H1 (cell line): ENCODE data around the gene KIF26B. TPM values are rescaled to one million over a fixed set of nuclear protein-coding genes. Genes with fewer than 3 reads are reported as not detected.

Source experiments
- CTCF ChIA-PET: fragments of 300-600 bp; sonication (Branson Sonifier 250); formaldehyde crosslinking; loops from one replicate; lab custom pipeline; 2021; ENCODE audit not compliant: partially characterized antibody; lab: Charles Lee
- POLR2A ChIA-PET: fragments of 300-600 bp; sonication (Branson Sonifier 250); formaldehyde crosslinking; loops from one replicate; lab custom pipeline; 2021; ENCODE audit warnings: inconsistent platforms; ENCODE audit not compliant: partially characterized antibody; lab: Charles Lee
- DNase-seq, 2 experiments: peaks; one replicate each; pipeline versions ENCODE4 v3.0.0 to v3.0.0-alpha.2; 2010 to 2022; ENCODE audit warnings: low spot score in 2 of 2, low read depth in 1 of 2, mixed read lengths in 1 of 2
- FAIRE-seq: peaks from 2 replicates; lab custom pipeline; 2011; peaks lifted over from hg19 to GRCh38; lab: Jason Lieb, UNC
- H2AFZ ChIP-seq: 2 replicates; pipeline ENCODE4 v1.8.1; 2012; ENCODE audit warnings: low read length, inconsistent platforms
- H2AK5ac ChIP-seq: 2 replicates; pipeline ENCODE4 v1.6.1; 2013; ENCODE audit warnings: low read depth, low read length
- H2BK120ac ChIP-seq: replicated peaks from 2 replicates; pipeline ENCODE3; 2013; ENCODE audit warnings: low read depth, low read length, inconsistent platforms
- H2BK12ac ChIP-seq: 2 replicates; pipeline ENCODE4 v1.6.1; 2013; ENCODE audit warnings: low read depth, low read length
- H2BK15ac ChIP-seq: 2 replicates; pipeline ENCODE4 v1.6.1; 2013; ENCODE audit warnings: low read length
- H2BK20ac ChIP-seq: 2 replicates; pipeline ENCODE4 v1.6.1; 2013; ENCODE audit warnings: low read length
- H2BK5ac ChIP-seq: 2 replicates; pipeline ENCODE4 v1.6.1; 2013; ENCODE audit warnings: low read depth, low read length
- H3K14ac ChIP-seq: 2 replicates; pipeline ENCODE4 v1.6.1; 2013; ENCODE audit warnings: inconsistent platforms; ENCODE audit not compliant: insufficient read length
- H3K18ac ChIP-seq: 2 replicates; pipeline ENCODE4 v1.6.1; 2013; ENCODE audit warnings: low read length; ENCODE audit errors: extremely low read depth
- H3K23ac ChIP-seq: 2 replicates; pipeline ENCODE4 v1.6.1; 2013; ENCODE audit warnings: inconsistent platforms; ENCODE audit not compliant: insufficient read length
- H3K23me2 ChIP-seq: 2 replicates; pipeline ENCODE4 v1.6.1; 2013; ENCODE audit warnings: low read depth, low read length
- H3K27ac ChIP-seq: 2 replicates; pipeline ENCODE4 v1.6.1; 2011; ENCODE audit warnings: low read depth, low read length, inconsistent platforms
- H3K27me3 ChIP-seq, 4 experiments: replicated peaks in 1 of 4; 1 replicate in 1 of 4; 2 replicates in 3 of 4; pipeline versions ENCODE4 v1.6.1 to v1.8.1; 2011 to 2013; ENCODE audit warnings: low read length in 3 of 4, mild to moderate bottlenecking in 3 of 4, inconsistent platforms in 2 of 4, mixed read lengths in 2 of 4, moderate library complexity in 1 of 4; ENCODE audit not compliant: control insufficient read depth in 3 of 4, insufficient read depth in 3 of 4; ENCODE audit errors: extremely low read depth in 1 of 4
- H3K36me3 ChIP-seq, 4 experiments: 2 replicates each; pipeline versions ENCODE4 v1.6.1 to v1.8.1; 2011 to 2013; ENCODE audit warnings: mild to moderate bottlenecking in 4 of 4, low read length in 3 of 4, moderate library complexity in 2 of 4, control low read depth in 1 of 4, inconsistent platforms in 1 of 4; ENCODE audit not compliant: insufficient read depth in 4 of 4, control insufficient read depth in 2 of 4
- H3K4ac ChIP-seq: replicated peaks from 2 replicates; pipeline ENCODE3; 2013; ENCODE audit warnings: low read length, low read depth, mixed read lengths, inconsistent platforms; ENCODE audit not compliant: insufficient read length
- H3K4me1 ChIP-seq, 4 experiments: replicated peaks in 1 of 4; 1 replicate in 1 of 4; 2 replicates in 3 of 4; pipeline versions ENCODE4 v1.6.1 to v1.8.1; 2011 to 2013; ENCODE audit warnings: low read length in 3 of 4, inconsistent platforms in 2 of 4, mixed read lengths in 1 of 4; ENCODE audit not compliant: insufficient read depth in 4 of 4, control insufficient read depth in 3 of 4
- H3K4me2 ChIP-seq, 2 experiments: 2 replicates each; pipeline versions ENCODE4 v1.6.1 to v1.8.1; 2011 to 2013; ENCODE audit warnings: low read depth in 2 of 2, low read length in 2 of 2, control low read depth in 1 of 2, inconsistent platforms in 1 of 2, mild to moderate bottlenecking in 1 of 2; ENCODE audit not compliant: insufficient read depth in 1 of 2
- H3K4me3 ChIP-seq, 4 experiments: fragments of 200-600, 300-600 bp in 1 of 4; sonication (generic), shearing (Covaris generic), sonication (Bioruptor Twin) in 1 of 4; 2 replicates each; pipeline versions ENCODE4 v1.5.1 to v1.8.1; 2011 to 2016; ENCODE audit warnings: low read length in 4 of 4, low read depth in 3 of 4, control low read depth in 2 of 4, inconsistent platforms in 2 of 4, mild to moderate bottlenecking in 2 of 4, mixed read lengths in 1 of 4, moderate library complexity in 1 of 4; ENCODE audit not compliant: insufficient read depth in 2 of 4; ENCODE audit errors: extremely low read depth in 1 of 4
- H3K56ac ChIP-seq: replicated peaks from 2 replicates; pipeline ENCODE3; 2013; ENCODE audit warnings: low read depth, mild to moderate bottlenecking, mixed read lengths, low read length, inconsistent platforms; ENCODE audit not compliant: insufficient read length
- H3K79me1 ChIP-seq: 2 replicates; pipeline ENCODE4 v1.6.1; 2013; ENCODE audit warnings: low read depth, low read length, control low read depth
- H3K79me2 ChIP-seq, 2 experiments: 2 replicates each; pipeline versions ENCODE4 v1.6.1 to v1.8.1; 2012 to 2013; ENCODE audit warnings: low read length in 2 of 2, mild to moderate bottlenecking in 2 of 2, inconsistent platforms in 1 of 2; ENCODE audit not compliant: insufficient read depth in 2 of 2, control insufficient read depth in 1 of 2
- H3K9ac ChIP-seq, 4 experiments: replicated peaks in 1 of 4; 1 replicate in 1 of 4; 2 replicates in 3 of 4; pipeline versions ENCODE4 v1.6.1 to v1.8.1; 2011 to 2013; ENCODE audit warnings: low read depth in 3 of 4, low read length in 3 of 4, control low read depth in 2 of 4, mild to moderate bottlenecking in 2 of 4, moderate library complexity in 2 of 4, inconsistent platforms in 1 of 4; ENCODE audit errors: extremely low read depth in 1 of 4
- H3K9me3 ChIP-seq, 2 experiments: 2 replicates each; pipeline versions ENCODE4 v1.6.1 to v1.8.1; 2012 to 2013; ENCODE audit warnings: mild to moderate bottlenecking in 2 of 2, moderate library complexity in 2 of 2, control low read depth in 1 of 2, inconsistent platforms in 1 of 2, low read depth in 1 of 2, low read length in 1 of 2, mixed read lengths in 1 of 2; ENCODE audit not compliant: insufficient read depth in 2 of 2
- H4K20me1 ChIP-seq, 2 experiments: replicated peaks in 1 of 2; 2 replicates each; pipeline versions ENCODE3 to v1.8.1; 2011 to 2013; ENCODE audit warnings: inconsistent platforms in 2 of 2, low read length in 2 of 2, mild to moderate bottlenecking in 1 of 2; ENCODE audit not compliant: insufficient read depth in 2 of 2, control insufficient read depth in 1 of 2
- H4K5ac ChIP-seq: 2 replicates; pipeline ENCODE4 v1.6.1; 2013; ENCODE audit warnings: low read length, low read depth, mixed read lengths, inconsistent platforms; ENCODE audit not compliant: insufficient read length
- H4K8ac ChIP-seq: 2 replicates; pipeline ENCODE4 v1.8.0; 2013; ENCODE audit warnings: mild to moderate bottlenecking, moderate library complexity, low read length, inconsistent platforms; ENCODE audit not compliant: insufficient read depth; ENCODE audit errors: extremely low read depth
- H4K91ac ChIP-seq: replicated peaks from 2 replicates; pipeline ENCODE3; 2013; ENCODE audit warnings: low read length, mixed read lengths, inconsistent platforms; ENCODE audit not compliant: insufficient read length
- BACH1 ChIP-seq: IDR thresholded peaks from 2 replicates; pipeline ENCODE4 v1.6.1; 2012; ENCODE audit warnings: low read length, improper control_type of control experiment
- HDAC2 ChIP-seq, 2 experiments: fragments of 300-600 bp in 1 of 2; sonication (generic) in 1 of 2; IDR thresholded peaks; 2 replicates each; pipeline ENCODE4 v1.6.1; 2011 to 2012; ENCODE audit warnings: low read depth in 2 of 2, low read length in 2 of 2, mild to moderate bottlenecking in 2 of 2, moderate library complexity in 2 of 2, borderline replicate concordance in 1 of 2, inconsistent platforms in 1 of 2
- RFX5 ChIP-seq: IDR thresholded peaks from 2 replicates; pipeline ENCODE4 v1.6.1; 2011; ENCODE audit warnings: low read depth, low read length, improper control_type of control experiment, borderline replicate concordance
- RXRA ChIP-seq: IDR thresholded peaks from 2 replicates; pipeline ENCODE4 v1.6.1; 2011; ENCODE audit warnings: low read depth, mild to moderate bottlenecking, low read length, moderate library complexity; ENCODE audit not compliant: insufficient read depth
- SP1 ChIP-seq: IDR thresholded peaks from 2 replicates; pipeline ENCODE4 v1.6.1; 2011; ENCODE audit warnings: low read depth, low read length
- TBP ChIP-seq: IDR thresholded peaks from 2 replicates; pipeline ENCODE4 v1.6.1; 2011; ENCODE audit warnings: low read depth, low read length, improper control_type of control experiment
- WGBS, 2 experiments: shearing (Covaris generic) in 1 of 2; methylation state at CpG; one replicate each; pipeline versions ENCODE4 v1.1.6 to v1.1.7; 2013 to 2015; ENCODE audit warnings: low lambda C conversion rate in 2 of 2, mixed read lengths in 2 of 2, inconsistent platforms in 1 of 2, low coverage in 1 of 2, missing lambda C conversion rate in 1 of 2; ENCODE audit not compliant: insufficient replicate concordance in 2 of 2, insufficient coverage in 1 of 2, insufficient read length in 1 of 2; ENCODE audit errors: extremely low coverage in 1 of 2, missing lambda C conversion rate in 1 of 2; 5-methylcytosine and 5-hydroxymethylcytosine counted together
- polyA plus RNA-seq, 7 experiments: library from polyadenylated mRNA; depleted of rRNA in 3 of 7; stranded (reverse) in 5 of 7; unstranded in 2 of 7; fragments of >200 nt in 5 of 7; fragments of 200-250 nt in 2 of 7; gene quantifications; 1 replicate in 5 of 7; 2 replicates in 1 of 7; 4 replicates in 1 of 7; pipeline versions ENCODE4 v1.2.1 to v1.2.3, GENCODE V29; 2011 to 2013; ENCODE audit warnings: missing spikeins in 2 of 7, mixed read lengths in 2 of 7
- total RNA-seq: library from RNA; stranded (reverse); fragmentation: NEBNext Ultra II Directional; extraction: Animal tissue kit (Norgen Biotek cat#: 25700); gene quantifications from 2 replicates; pipeline ENCODE4 v1.2.1, GENCODE V29; 2021
- TF ChIP-seq, protein P1 (sequence below), 3 experiments: IDR thresholded peaks; 1 replicate in 2 of 3; 2 replicates in 1 of 3; pipeline versions ENCODE4 v1.5.1 to v1.6.1; 2011; ENCODE audit warnings: low read length in 3 of 3, mild to moderate bottlenecking in 3 of 3, inconsistent platforms in 2 of 3, low read depth in 1 of 3, moderate library complexity in 1 of 3; ENCODE audit not compliant: insufficient read depth in 1 of 3; ENCODE audit errors: control extremely low read depth in 1 of 3

KIF26B gene
- total and polyA plus RNA-seq, 2 of the 8 experiments (the other 6 are each of a cell fraction or from before 2014, with no cell fraction given), result 0.06 to 0.28 TPM

DNA sequence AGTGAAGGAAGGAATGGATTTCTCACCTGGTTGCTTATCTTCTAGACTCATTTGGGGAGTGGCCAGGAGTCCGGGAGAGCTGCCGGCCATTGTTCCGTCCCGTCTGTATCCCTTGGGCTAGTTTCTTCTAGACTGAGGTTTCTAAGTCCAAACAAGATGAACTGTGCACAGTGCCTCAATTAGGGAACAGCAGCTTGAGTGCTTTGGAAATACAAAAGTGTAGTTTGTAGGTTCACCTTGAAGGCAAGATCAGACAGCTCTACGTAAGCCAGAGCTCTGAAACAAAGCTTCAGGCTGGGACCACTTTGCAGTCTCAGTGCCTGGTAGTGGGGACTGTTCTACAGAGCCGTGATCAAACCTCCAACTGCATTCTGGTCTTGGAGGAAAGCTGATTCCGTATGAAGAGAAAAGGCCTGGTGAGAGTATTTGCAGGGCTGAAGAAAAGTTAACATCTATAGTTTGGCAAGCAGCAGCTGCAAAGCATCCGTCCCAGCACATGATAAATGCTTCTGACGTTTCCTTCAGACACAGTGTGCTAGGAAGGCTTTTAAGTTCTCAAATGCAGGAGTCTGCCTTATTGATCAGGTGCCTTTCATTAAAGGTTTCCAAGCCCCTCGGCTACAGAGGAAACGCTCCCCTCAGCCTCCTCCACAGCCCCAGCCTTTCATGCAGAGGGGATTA lies 432.8 kb downstream of the KIF26B start:
- no peak overlapping the region for H3K14ac ChIP-seq
- H3K4me3 ChIP-seq, result no peak overlapping the region
- POLR2A ChIA-PET, result no interaction called here
- no peak overlapping the region for H3K56ac ChIP-seq
- H3K9me3 ChIP-seq, result no peaks in the 10 kb centered on the region
- TF ChIP-seq HDAC2 (IDR thresholded peaks at IDR 0.05; ENCODE audit: borderline replicate concordance in 1 of 2, low read depth in 2 of 2, low read length in 2 of 2), result no peak
- TF ChIP-seq BACH1, result no peak
- TF ChIP-seq, protein P1, sequence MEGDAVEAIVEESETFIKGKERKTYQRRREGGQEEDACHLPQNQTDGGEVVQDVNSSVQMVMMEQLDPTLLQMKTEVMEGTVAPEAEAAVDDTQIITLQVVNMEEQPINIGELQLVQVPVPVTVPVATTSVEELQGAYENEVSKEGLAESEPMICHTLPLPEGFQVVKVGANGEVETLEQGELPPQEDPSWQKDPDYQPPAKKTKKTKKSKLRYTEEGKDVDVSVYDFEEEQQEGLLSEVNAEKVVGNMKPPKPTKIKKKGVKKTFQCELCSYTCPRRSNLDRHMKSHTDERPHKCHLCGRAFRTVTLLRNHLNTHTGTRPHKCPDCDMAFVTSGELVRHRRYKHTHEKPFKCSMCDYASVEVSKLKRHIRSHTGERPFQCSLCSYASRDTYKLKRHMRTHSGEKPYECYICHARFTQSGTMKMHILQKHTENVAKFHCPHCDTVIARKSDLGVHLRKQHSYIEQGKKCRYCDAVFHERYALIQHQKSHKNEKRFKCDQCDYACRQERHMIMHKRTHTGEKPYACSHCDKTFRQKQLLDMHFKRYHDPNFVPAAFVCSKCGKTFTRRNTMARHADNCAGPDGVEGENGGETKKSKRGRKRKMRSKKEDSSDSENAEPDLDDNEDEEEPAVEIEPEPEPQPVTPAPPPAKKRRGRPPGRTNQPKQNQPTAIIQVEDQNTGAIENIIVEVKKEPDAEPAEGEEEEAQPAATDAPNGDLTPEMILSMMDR (IDR thresholded peaks at IDR 0.05; ENCODE audit: control extremely low read depth in 1 of 3, insufficient read depth in 1 of 3, low read depth in 1 of 3, low read length in 3 of 3), result no peak
- TF ChIP-seq TBP, result no peak
- no peak for TF ChIP-seq RXRA
- TF ChIP-seq RFX5, result no peak
- TF ChIP-seq SP1, result no peak
- TF ChIP-seq, all 59 proteins: peak for 0
- H3K79me2 ChIP-seq, result no peaks in the 10 kb centered on the region
- no peak overlapping the region for H2AK5ac ChIP-seq
- no peak overlapping the region for H2BK15ac ChIP-seq
- no peaks in the 10 kb centered on the region for H3K36me3 ChIP-seq
- CTCF ChIA-PET, result interaction anchor here (0.7 to 0.9 kb wide), 2 partner anchors 11 to 445 kb away, joined by 3 to 4 read pairs; no protein-coding TSS in a partner anchor
- FAIRE-seq (no peak), DNase-seq (no peak)
- 94% methylated on average over 11 of the region's 11 CpGs; no CpG with 5 or more reads in 1 of the 2 experiments for WGBS, 2 experiments
- H3K23me2 ChIP-seq, result no peaks in the 10 kb centered on the region
- no peak overlapping the region for H4K91ac ChIP-seq
- H3K23ac ChIP-seq, result no peak overlapping the region
- no peak overlapping the region for H3K4me2 ChIP-seq
- H3K27ac ChIP-seq, result no peak overlapping the region
- H4K20me1 ChIP-seq, result no peaks in the 10 kb centered on the region
- no peaks in the 10 kb centered on the region for H3K79me1 ChIP-seq
- no peak overlapping the region for H3K9ac ChIP-seq
- H3K4me1 ChIP-seq, result no peaks in the 10 kb centered on the region
- no peak overlapping the region for H3K18ac ChIP-seq
- no peak overlapping the region for H2BK120ac ChIP-seq
- no peak overlapping the region for H4K8ac ChIP-seq
- H4K5ac ChIP-seq, result no peak overlapping the region
- no peaks in the 10 kb centered on the region for H3K27me3 ChIP-seq
- H2BK12ac ChIP-seq, result no peak overlapping the region
- H2BK20ac ChIP-seq, result no peak overlapping the region
- no peak overlapping the region for H3K4ac ChIP-seq
- H2BK5ac ChIP-seq, result no peak overlapping the region
- H2AFZ ChIP-seq, result no peak overlapping the region
